Loucy (cell line): ENCODE results near the gene CHCHD6.

ENCODE experiments used
- H2AFZ ChIP-seq: fragments of 200-600 bp; sonication (generic); 2 replicates; pipeline ENCODE4 v1.6.0; 2016; ENCODE audit warnings: antibody characterized with exemption, mild to moderate bottlenecking, low read length, moderate library complexity
- H3F3A ChIP-seq: fragments of 200-600 bp; 2 replicates; pipeline ENCODE4 v1.6.0; 2016; ENCODE audit warnings: antibody characterized with exemption, low read depth, mild to moderate bottlenecking
- H3K27me3 ChIP-seq: fragments of 200-600 bp; sonication (generic); 2 replicates; pipeline ENCODE4 v1.6.1; 2014; ENCODE audit warnings: low read length, mild to moderate bottlenecking; ENCODE audit not compliant: insufficient read depth, poor library complexity, severe bottlenecking
- H3K36me3 ChIP-seq: fragments of 200-600 bp; sonication (generic); 2 replicates; pipeline ENCODE4 v1.6.1; 2016; ENCODE audit warnings: low read length; ENCODE audit not compliant: insufficient read depth
- H3K4me1 ChIP-seq: fragments of 200-600 bp; sonication (generic); 2 replicates; pipeline ENCODE4 v1.5.1; 2014; ENCODE audit warnings: low read length, mild to moderate bottlenecking; ENCODE audit not compliant: insufficient read depth, poor library complexity, severe bottlenecking
- H3K4me2 ChIP-seq: fragments of 200-600 bp; sonication (generic); 2 replicates; pipeline ENCODE4 v1.6.0; 2014; ENCODE audit warnings: antibody characterized with exemption, low read length, low read depth, mild to moderate bottlenecking; ENCODE audit not compliant: poor library complexity, severe bottlenecking
- H3K4me3 ChIP-seq: fragments of 200-600 bp; sonication (generic); 2 replicates; pipeline ENCODE4 v1.5.1; 2014; ENCODE audit warnings: low read length, mild to moderate bottlenecking, mixed read lengths; ENCODE audit not compliant: poor library complexity, severe bottlenecking
- H3K79me2 ChIP-seq: fragments of 200-600 bp; sonication (generic); 2 replicates; pipeline ENCODE4 v1.6.1; 2014; ENCODE audit warnings: low read length; ENCODE audit not compliant: insufficient read depth
- H3K9ac ChIP-seq: fragments of 200-600 bp; sonication (generic); 2 replicates; pipeline ENCODE4 v1.6.0; 2014; ENCODE audit warnings: mild to moderate bottlenecking, low read depth, low read length, moderate library complexity; ENCODE audit not compliant: poor library complexity, severe bottlenecking
- H3K9me2 ChIP-seq: fragments of 200-600 bp; sonication (generic); replicated peaks from 2 replicates; pipeline ENCODE4 v1.6.1; 2016; ENCODE audit warnings: low read depth, low read length, mixed read lengths
- H3K9me3 ChIP-seq: fragments of 200-600 bp; sonication (generic); 2 replicates; pipeline ENCODE4 v1.6.1; 2014; ENCODE audit warnings: mild to moderate bottlenecking, antibody characterized with exemption, low read length, low read depth; ENCODE audit not compliant: insufficient read depth
- H4K20me1 ChIP-seq: fragments of 200-600 bp; sonication (generic); 2 replicates; pipeline ENCODE4 v1.6.0; 2014; ENCODE audit warnings: antibody characterized with exemption, low read length, mild to moderate bottlenecking; ENCODE audit not compliant: insufficient read depth, poor library complexity, severe bottlenecking
- CTCF ChIP-seq: fragments of 200-600 bp; sonication (generic); conservative IDR thresholded peaks from 2 replicates; pipeline ENCODE4 v1.5.1; 2014; ENCODE audit warnings: mild to moderate bottlenecking, antibody characterized with exemption, low read length
- EZH2phosphoT487 ChIP-seq: fragments of 200-600 bp; IDR thresholded peaks from 2 replicates; pipeline ENCODE4 v1.6.1; 2018; ENCODE audit warnings: antibody characterized with exemption, mild to moderate bottlenecking, moderate library complexity, borderline replicate concordance

The CHCHD6 gene

GRCh38 chr3:126716057-126716456 is 12.0 kb downstream of the CHCHD6 start:
- no peaks in the 10 kb centered on the region for H3F3A ChIP-seq
- peaks cover 26% of the 10 kb centered on the region; the same call in 1 of the 2 replicates for H3K79me2 ChIP-seq
- no peaks in the 10 kb centered on the region for H3K27me3 ChIP-seq
- H2AFZ ChIP-seq = no peak overlapping the region
- TF ChIP-seq CTCF = no peak
- no peak for TF ChIP-seq EZH2phosphoT487
- H3K4me1 ChIP-seq = no peaks in the 10 kb centered on the region
- H3K9ac ChIP-seq = no peak overlapping the region
- no peaks in the 10 kb centered on the region for H3K9me3 ChIP-seq
- H4K20me1 ChIP-seq = no peaks in the 10 kb centered on the region
- no peaks in the 10 kb centered on the region for H3K9me2 ChIP-seq
- H3K36me3 ChIP-seq = no peaks in the 10 kb centered on the region
- no peak overlapping the region for H3K4me2 ChIP-seq
- no peak overlapping the region for H3K4me3 ChIP-seq

- Histone ChIP-seq H3K27me3 (no peaks in the 10 kb centered on the region), H3K36me3 (no peaks in the 10 kb centered on the region), H4K20me1 (no peaks in the 10 kb centered on the region), H3K4me3 (no peak overlapping the region), H2AFZ (no peak overlapping the region), H3K9ac (no peak overlapping the region), H3K9me2 (no peaks in the 10 kb centered on the region), H3K9me3 (no peaks in the 10 kb centered on the region), H3K4me1 (no peaks in the 10 kb centered on the region), H3F3A (no peaks in the 10 kb centered on the region), H3K4me2 (no peak overlapping the region), H3K79me2 (peaks cover 14% of the 10 kb centered on the region; the same call in 1 of the 2 replicates)
- TF ChIP-seq CTCF (no peak), EZH2phosphoT487 (no peak)
These were observed 14.8 kb downstream of the CHCHD6 start for GRCh38 chr3:126718561-126719445.

GRCh38 chr3:126720596-126720995 is 16.6 kb downstream of the CHCHD6 start:
- no peaks in the 10 kb centered on the region for H3K9me2 ChIP-seq
- no peaks in the 10 kb centered on the region for H4K20me1 ChIP-seq
- peaks cover 5% of the 10 kb centered on the region; the same call in 1 of the 2 replicates for H3K9me3 ChIP-seq
- H3K4me3 ChIP-seq = no peak overlapping the region
- no peaks in the 10 kb centered on the region for H3K27me3 ChIP-seq
- H3K36me3 ChIP-seq = peaks cover 9% of the 10 kb centered on the region; the same call in 1 of the 2 replicates
- no peak overlapping the region for H2AFZ ChIP-seq
- H3K4me1 ChIP-seq = no peaks in the 10 kb centered on the region
- H3K9ac ChIP-seq = no peak overlapping the region
- no peak overlapping the region for H3K4me2 ChIP-seq
- H3F3A ChIP-seq = no peaks in the 10 kb centered on the region
- TF ChIP-seq CTCF (no peak), EZH2phosphoT487 (no peak)
- H3K79me2 ChIP-seq = peaks cover 13% of the 10 kb centered on the region; the same call in 1 of the 2 replicates
